Renal cortical epithelial cell (primary cell): Measurements from ENCODE around the gene SUSD3. TPM values are rescaled to one million over a fixed set of nuclear protein-coding genes. Genes with fewer than 3 reads are reported as not detected.

Experiments
- DNase-seq: peaks from one replicate; pipeline ENCODE4 v3.0.0-alpha.2; 2011; ENCODE audit warnings: low read depth
- total RNA-seq: library from RNA; depleted of rRNA; stranded (reverse); fragments of >200 nt; gene quantifications from 2 replicates; pipeline ENCODE4 v1.2.3, GENCODE V29; 2014

SUSD3 gene
- total RNA-seq, 1 donor from 2014 or later, result 5.1 TPM

- no peak for DNase-seq
Observed at GRCh38 chr9:93030642-93031628, 27.6 kb upstream of the SUSD3 start.

GRCh38 chr9:93031629-93032430 is 26.7 kb upstream of the SUSD3 start:
- DNase-seq, result peak; percentile 19

GRCh38 chr9:93032545-93032944 is 26.0 kb upstream of the SUSD3 start:
- DNase-seq, result no peak

GRCh38 chr9:93033531-93033930 is 25.0 kb upstream of the SUSD3 start:
- DNase-seq, result no peak

- DNase-seq, result no peak
Observed at GRCh38 chr9:93035106-93035660, 23.3 kb upstream of the SUSD3 start.

GRCh38 chr9:93035821-93036351 is 22.6 kb upstream of the SUSD3 start:
- DNase-seq, result no peak

GRCh38 chr9:93036887-93037475 is 21.5 kb upstream of the SUSD3 start:
- no peak for DNase-seq

- DNase-seq, result no peak
Observed at GRCh38 chr9:93037476-93037971, 21.0 kb upstream of the SUSD3 start.

- no peak for DNase-seq
Observed at GRCh38 chr9:93038918-93039317, 19.6 kb upstream of the SUSD3 start.

- no peak for DNase-seq
Observed at GRCh38 chr9:93039456-93039855, 19.0 kb upstream of the SUSD3 start.

GRCh38 chr9:93039976-93040375 is 18.5 kb upstream of the SUSD3 start:
- DNase-seq, result no peak

- DNase-seq, result no peak
Observed at GRCh38 chr9:93040409-93040808, 18.1 kb upstream of the SUSD3 start.

- no peak for DNase-seq
Observed at GRCh38 chr9:93041108-93041802, 17.2 kb upstream of the SUSD3 start.

GRCh38 chr9:93043122-93043521 is 15.4 kb upstream of the SUSD3 start:
- DNase-seq, result no peak

GRCh38 chr9:93045521-93045920 is 13.0 kb upstream of the SUSD3 start:
- no peak for DNase-seq

- DNase-seq, result no peak
Observed at GRCh38 chr9:93048566-93049448, 9.7 kb upstream of the SUSD3 start.

GRCh38 chr9:93049491-93049890 is 9.0 kb upstream of the SUSD3 start:
- no peak for DNase-seq

- no peak for DNase-seq
Observed at GRCh38 chr9:93050231-93050630, 8.3 kb upstream of the SUSD3 start.

- DNase-seq, result no peak
Observed at GRCh38 chr9:93051680-93052089, 6.8 kb upstream of the SUSD3 start.
